HepG2 (cell line): ENCODE measurements around the gene PLCL1. TPM values are rescaled to one million over a fixed set of nuclear protein-coding genes. Genes with fewer than 3 reads are reported as not detected.

Experiments used
- ATAC-seq: fragments of 200-7000 bp; cut with Tn5 transposase; 3 replicates; pipeline ENCODE4 v1.9.1; 2020; ENCODE audit warnings: mild to moderate bottlenecking, moderate library complexity
- BruUV-seq: library from RNA; stranded (reverse); fragments of 400-500 nt; replicated peaks from 2 replicates; lab custom pipeline; 2021; lab: Mats Ljungman, UMichigan
- CTCF ChIA-PET: fragments of 300-600 bp; formaldehyde crosslinking; extraction: SDS; loops from one replicate; lab custom pipeline; 2021; ENCODE audit warnings: low total read pairs, inconsistent platforms, low intra/inter-chr PET ratio; lab: Yijun Ruan, JAX
- POLR2A ChIA-PET: fragments of 350-600 bp; sonication (Branson Sonifier 250); formaldehyde crosslinking; loops from one replicate; lab custom pipeline; 2020; ENCODE audit warnings: antibody characterized with exemption, inconsistent platforms; lab: Yijun Ruan, JAX
- DNase-seq: peaks from one replicate; pipeline ENCODE4 v3.0.0-alpha.2; 2015; ENCODE audit warnings: low spot score
- FAIRE-seq: peaks from 3 replicates; lab custom pipeline; 2011; peaks lifted over from hg19 to GRCh38; lab: Jason Lieb, UNC
- H2AFZ ChIP-seq: one replicate; pipeline ENCODE4 v1.6.1; 2011; ENCODE audit warnings: low read length, inconsistent platforms
- H3K27ac ChIP-seq: fragments of 300-600 bp; 3 replicates; pipeline ENCODE4 v1.8.0; 2011; ENCODE audit warnings: mixed run types, mild to moderate bottlenecking, mixed read lengths, low read length, inconsistent platforms; ENCODE audit not compliant: insufficient read depth; ENCODE audit errors: extremely low read length
- H3K27me3 ChIP-seq, 2 experiments: fragments of 200-600 bp in 1 of 2; 2 replicates in 1 of 2; 3 replicates in 1 of 2; pipeline versions ENCODE4 v1.6.0 to v1.8.0; 2011; ENCODE audit warnings: low read length in 2 of 2, mild to moderate bottlenecking in 2 of 2, moderate library complexity in 2 of 2, inconsistent platforms in 1 of 2; ENCODE audit not compliant: insufficient read depth in 2 of 2, control insufficient read depth in 1 of 2
- H3K36me3 ChIP-seq, 2 experiments: fragments of 200-600 bp in 1 of 2; replicated peaks in 1 of 2; 2 replicates in 1 of 2; 3 replicates in 1 of 2; pipeline versions ENCODE4 v1.5.1 to v1.8.0; 2011; ENCODE audit warnings: low read length in 2 of 2, inconsistent platforms in 1 of 2; ENCODE audit not compliant: insufficient read depth in 2 of 2, control insufficient read depth in 1 of 2
- H3K4me1 ChIP-seq: 2 replicates; pipeline ENCODE4 v1.5.1; 2012; ENCODE audit warnings: low read length, inconsistent platforms; ENCODE audit not compliant: insufficient read depth
- H3K4me2 ChIP-seq: 2 replicates; pipeline ENCODE4 v1.6.0; 2011; ENCODE audit warnings: low read depth, low read length, inconsistent platforms
- H3K4me3 ChIP-seq, 3 experiments: fragments of 200-600 bp in 1 of 3; sonication (generic), shearing (Covaris generic) in 1 of 3; replicated peaks in 1 of 3; 2 replicates each; pipeline ENCODE4 v1.5.1; 2011 to 2016; ENCODE audit warnings: low read length in 3 of 3, inconsistent platforms in 2 of 3, low read depth in 2 of 3, mild to moderate bottlenecking in 2 of 3, control low read depth in 1 of 3, mixed read lengths in 1 of 3; ENCODE audit not compliant: insufficient read depth in 1 of 3
- H3K79me2 ChIP-seq: one replicate; pipeline ENCODE4 v1.6.1; 2011; ENCODE audit warnings: low read length, inconsistent platforms; ENCODE audit not compliant: insufficient read depth
- H3K9ac ChIP-seq: 2 replicates; pipeline ENCODE4 v1.6.0; 2011; ENCODE audit warnings: mild to moderate bottlenecking, low read depth, low read length, inconsistent platforms; ENCODE audit not compliant: insufficient read depth
- H3K9me3 ChIP-seq: 2 replicates; pipeline ENCODE4 v1.5.1; 2012; ENCODE audit warnings: mild to moderate bottlenecking, low read length
- H4K20me1 ChIP-seq: 2 replicates; pipeline ENCODE4 v1.6.0; 2011; ENCODE audit warnings: inconsistent platforms, mild to moderate bottlenecking, low read length, moderate library complexity; ENCODE audit not compliant: insufficient read depth
- ARID4A ChIP-seq: sonication (generic); formaldehyde crosslinking; IDR thresholded peaks from 2 replicates; pipeline ENCODE4 v1.5.0; 2020; ENCODE audit warnings: mild to moderate bottlenecking, missing genetic modification reagents, borderline replicate concordance
- ATAD3A ChIP-seq: sonication (generic); formaldehyde crosslinking; IDR thresholded peaks from 2 replicates; pipeline ENCODE4 v1.4.0; 2020; ENCODE audit warnings: missing genetic modification reagents
- CEBPB ChIP-seq: IDR thresholded peaks from 2 replicates; pipeline ENCODE4 v1.6.1; 2011; ENCODE audit warnings: low read depth, low read length, improper control_type of control experiment, borderline replicate concordance
- MLXIP ChIP-seq: sonication (generic); formaldehyde crosslinking; IDR thresholded peaks from 2 replicates; pipeline ENCODE4 v1.9.0; 2021; ENCODE audit warnings: missing genetic modification reagents, borderline replicate concordance
- MXD1 ChIP-seq: sonication (generic); formaldehyde crosslinking; IDR thresholded peaks from 2 replicates; pipeline ENCODE4 v1.4.0; 2020; ENCODE audit warnings: mild to moderate bottlenecking, missing genetic modification reagents
- NFE2L2 ChIP-seq: fragments of 150-350 bp; IDR thresholded peaks from 2 replicates; pipeline ENCODE4 v1.6.1; 2014; ENCODE audit warnings: low read length
- YEATS4 ChIP-seq: sonication (generic); formaldehyde crosslinking; IDR thresholded peaks from 2 replicates; pipeline ENCODE4 v1.4.0; 2020; ENCODE audit warnings: missing genetic modification reagents, borderline replicate concordance
- ZNF251 ChIP-seq: sonication (generic); formaldehyde crosslinking; IDR thresholded peaks from 2 replicates; pipeline ENCODE4 v1.9.0; 2021; ENCODE audit warnings: mild to moderate bottlenecking, missing genetic modification reagents
- ZNF33B ChIP-seq: sonication (generic); formaldehyde crosslinking; IDR thresholded peaks from 2 replicates; pipeline ENCODE4 v1.5.1; 2020; ENCODE audit warnings: mild to moderate bottlenecking, missing genetic modification reagents
- ZNF775 ChIP-seq: sonication (generic); formaldehyde crosslinking; IDR thresholded peaks from 2 replicates; pipeline ENCODE4 v1.4.0; 2020; ENCODE audit warnings: missing genetic modification reagents, mild to moderate bottlenecking, moderate library complexity, borderline replicate concordance
- ZSCAN22 ChIP-seq: sonication (generic); formaldehyde crosslinking; IDR thresholded peaks from 2 replicates; pipeline ENCODE4 v1.4.0; 2020; ENCODE audit warnings: mild to moderate bottlenecking, missing genetic modification reagents
- WGBS: methylation state at CpG from one replicate; pipeline ENCODE4 v1.1.6; 2017; ENCODE audit warnings: low lambda C conversion rate; 5-methylcytosine and 5-hydroxymethylcytosine counted together
- in situ Hi-C: cut with HindIII; loops from 2 replicates; pipeline ENCODE4 v1.10.0; 2017; ENCODE audit warnings: low pct_unique_long_range_greater_than_20kb; ENCODE audit not compliant: extremely low pct_ligation_motif_present
- intact Hi-C: fragments of 100-400 bp; cut with micrococcal nuclease; formaldehyde crosslinking; loops from one replicate; pipeline ENCODE4 v1.10.0; 2022; ENCODE audit not compliant: unreplicated experiment
- polyA plus RNA-seq, 8 experiments: library from polyadenylated mRNA; depleted of rRNA in 3 of 8; stranded (reverse) in 7 of 8; unstranded in 1 of 8; fragments of >200 nt; fragmentation: Illumina TruSeq in 4 of 8; extraction: Trizol in 4 of 8; gene quantifications; 2 replicates each; pipeline versions ENCODE4 v1.2.1 to v1.2.3, GENCODE V29; 2011 to 2016; ENCODE audit warnings: low read depth in 4 of 8, missing spikeins in 1 of 8, mixed read lengths in 1 of 8; ENCODE audit not compliant: insufficient read depth in 1 of 8
- total RNA-seq, 5 experiments: library from RNA; depleted of rRNA; stranded (reverse); fragments of >200 nt; fragmentation: Illumina TruSeq; extraction: Trizol; gene quantifications; 2 replicates each; pipeline ENCODE4 v1.2.3, GENCODE V29; 2016; ENCODE audit warnings: low read depth in 1 of 5

The PLCL1 gene
- total and polyA plus RNA-seq, 2 of the 13 experiments (the other 11 are each of a cell fraction or from before 2014, with no cell fraction given) = not detected

- no peaks in the 10 kb centered on the region for H3K27me3 ChIP-seq
- no peak for ATAC-seq
- intact Hi-C loops (no loop called here), in situ Hi-C loops (no loop called here)
- no peaks in the 10 kb centered on the region for H3K9me3 ChIP-seq
- no peak overlapping the region for H2AFZ ChIP-seq
- no peaks in the 10 kb centered on the region for H3K79me2 ChIP-seq
- H4K20me1 ChIP-seq = no peaks in the 10 kb centered on the region
- no TSS peak for BruUV-seq
- DNase-seq = no peak
- H3K9ac ChIP-seq = no peak overlapping the region
- no peaks in the 10 kb centered on the region for H3K36me3 ChIP-seq
- POLR2A ChIA-PET = no interaction called here
- TF ChIP-seq ATAD3A (no peak), ZNF33B (CRISPR knock-in tag) (no peak), ZNF251 (no peak), NFE2L2 (peak; percentile 25)
- no peak for FAIRE-seq
- no peak overlapping the region for H3K27ac ChIP-seq
- CTCF ChIA-PET = no interaction called here
- no peak overlapping the region for H3K4me3 ChIP-seq
- no peak overlapping the region for H3K4me2 ChIP-seq
- WGBS = 27% methylated on average over 5 of the region's 5 CpGs
- H3K4me1 ChIP-seq = no peaks in the 10 kb centered on the region
Measured at GRCh38 chr2:197920592-197921201, 116.3 kb downstream of the PLCL1 start.

- Histone ChIP-seq H3K4me3 (no peak overlapping the region), H3K36me3 (no peaks in the 10 kb centered on the region), H4K20me1 (no peaks in the 10 kb centered on the region), H3K9ac (no peak overlapping the region), H3K9me3 (no peaks in the 10 kb centered on the region), H3K4me1 (no peaks in the 10 kb centered on the region), H3K27me3 (no peaks in the 10 kb centered on the region), H3K79me2 (no peaks in the 10 kb centered on the region), H3K4me2 (no peak overlapping the region), H3K27ac (no peak overlapping the region), H2AFZ (no peak overlapping the region)
- CTCF ChIA-PET = no interaction called here
- intact Hi-C loops (no loop called here), in situ Hi-C loops (no loop called here)
- 12% methylated on average over 5 of the region's 5 CpGs for WGBS
- ATAC-seq = no peak
- DNase-seq = no peak
- no peak for FAIRE-seq
- BruUV-seq = no TSS peak
- POLR2A ChIA-PET = no interaction called here
- TF ChIP-seq ZNF775 (CRISPR knock-in tag) (no peak), MXD1 (CRISPR knock-in tag) (no peak), ZSCAN22 (no peak), MLXIP (CRISPR knock-in tag) (no peak), YEATS4 (CRISPR knock-in tag) (no peak), ARID4A (CRISPR knock-in tag) (no peak), CEBPB (no peak)
Measured at GRCh38 chr2:197924483-197924882, 120.1 kb downstream of the PLCL1 start.
